Body of pancreas (tissue), 4 donors: Measurements from ENCODE around the gene RAET1G.
"Not testable (repeated sequence)": the region's sequence is repeated elsewhere in the genome, so short reads cannot be mapped to it uniquely, and the experiment has no call there.

ENCODE experiments used
- CTCF ChIP-seq, 7 experiments: fragments of 450-650 bp in 4 of 7; fragments of 200-600 bp in 3 of 7; sonication (generic) in 3 of 7; IDR thresholded peaks; one replicate each; pipeline ENCODE4 v1.5.1; 2016 to 2019; ENCODE audit warnings: antibody characterized with exemption in 7 of 7
- POLR2A ChIP-seq, 3 donors: fragments of 450-650 bp; IDR thresholded peaks; one replicate each; pipeline ENCODE4 v1.6.1; 2016; ENCODE audit warnings: antibody characterized with exemption in 3 of 3, mild to moderate bottlenecking in 2 of 3

DNA sequence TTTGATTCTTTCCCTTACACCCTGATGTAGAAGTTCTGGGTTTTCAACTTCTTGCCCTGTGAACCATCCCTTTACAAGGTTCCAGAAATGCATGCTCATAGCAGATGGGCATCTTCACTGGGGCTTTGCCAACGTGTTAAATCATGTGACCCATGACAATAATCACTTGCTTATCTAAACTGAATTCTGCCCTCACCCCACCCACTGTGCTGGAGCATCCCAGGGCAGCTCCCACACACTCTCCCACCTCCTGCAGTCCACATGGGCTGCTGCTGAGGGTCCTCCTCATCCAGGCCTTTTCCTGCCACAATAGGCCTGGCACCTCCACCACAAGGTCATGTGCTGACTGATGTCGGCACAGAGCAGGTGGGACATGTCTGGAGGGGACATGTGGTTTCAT, 45.1 kb upstream of the RAET1G start:
- TF ChIP-seq CTCF, POLR2A (IDR thresholded peaks at IDR 0.05): not testable (repeated sequence)
